ENCODE measurements around the gene FLOT1. TPM values are rescaled to one million over a fixed set of nuclear protein-coding genes. Genes with fewer than 3 reads are reported as not detected.

FLOT1 gene
- total RNA-seq, 1 experiment from 2014 or later = 176 TPM

- Histone ChIP-seq H3K27ac (ENCODE audit: low read length) (peak overlapping the region; percentile 85), H3K4me3 (ENCODE audit: low read depth in 2 of 2, low read length in 2 of 2) (peak overlapping the region in 1 of 2 experiments; percentile 41; a peak in 2 of 4 replicates), H3K4me1 (ENCODE audit: control insufficient read depth, insufficient read depth, low read length) (peaks cover 36% of the 10 kb centered on the region), H3K36me3 (ENCODE audit: control insufficient read depth, insufficient read depth, low read length) (no peaks in the 10 kb centered on the region), H3K9me3 (ENCODE audit: control insufficient read depth, insufficient read depth, low read depth, low read length) (no peaks in the 10 kb centered on the region), H3K27me3 (ENCODE audit: control insufficient read depth, insufficient read depth, low read length) (no peaks in the 10 kb centered on the region)
- ATAC-seq (peak; percentile 94), DNase-seq (ENCODE audit: low read depth, low spot score) (peak; percentile 93)
- TF ChIP-seq REST (IDR thresholded peaks at IDR 0.05; ENCODE audit: insufficient read depth in 1 of 2, low read depth in 2 of 2, low read length in 1 of 2) (no peak), POLR2AphosphoS5 (IDR thresholded peaks at IDR 0.05; ENCODE audit: low read depth, low read length) (peak; percentile 78), TCF7L2 (IDR thresholded peaks at IDR 0.05; ENCODE audit: low read depth, low read length) (peak; percentile 97), SIN3A (IDR thresholded peaks at IDR 0.05; ENCODE audit: borderline replicate concordance, insufficient read depth, low read depth, low read length) (no peak)
- ChIA-PET POLR2A (interaction anchor here (0.6 to 1.4 kb wide), 3 partner anchors 10 to 516 kb away, joined by 4 read pairs; no protein-coding TSS in a partner anchor), CTCF (interaction anchor here (0.6 to 1.3 kb wide), 3 partner anchors 25 to 51 kb away, joined by 3 to 6 read pairs (median 4); partner anchors contain the start of gene IER3)
- intact Hi-C loops (cut with micrococcal nuclease; ENCODE audit: unreplicated experiment) (no loop called here), in situ Hi-C loops (cut with HindIII; ENCODE audit: low pct_unique_long_range_greater_than_20kb, low sequenced_read_pairs) (no loop called here)
- TSS peak; percentile 93 for BruUV-seq (replicated peaks)
These were observed 26.8 kb upstream of the FLOT1 start for GRCh38 chr6:30769088-30769852.

- no TSS peak for BruUV-seq (replicated peaks)
- no peak for DNase-seq (ENCODE audit: low read depth, low spot score)
- intact Hi-C loops (cut with micrococcal nuclease; ENCODE audit: unreplicated experiment) (no loop called here), in situ Hi-C loops (cut with HindIII; ENCODE audit: low pct_unique_long_range_greater_than_20kb, low sequenced_read_pairs) (no loop called here)
- peak; percentile 14 for ATAC-seq
- Histone ChIP-seq H3K36me3 (ENCODE audit: control insufficient read depth, insufficient read depth, low read length) (no peaks in the 10 kb centered on the region), H3K4me1 (ENCODE audit: control insufficient read depth, insufficient read depth, low read length) (peaks cover 36% of the 10 kb centered on the region), H3K4me3 (ENCODE audit: low read depth in 2 of 2, low read length in 2 of 2) (no peak overlapping the region), H3K27me3 (ENCODE audit: control insufficient read depth, insufficient read depth, low read length) (no peaks in the 10 kb centered on the region), H3K27ac (ENCODE audit: low read length) (peak overlapping the region; percentile 85), H3K9me3 (ENCODE audit: control insufficient read depth, insufficient read depth, low read depth, low read length) (no peaks in the 10 kb centered on the region)
- no peak for TF ChIP-seq TCF7L2 (IDR thresholded peaks at IDR 0.05; ENCODE audit: low read depth, low read length)
- no peak for TF ChIP-seq CTCF (IDR thresholded peaks at IDR 0.05)
- TF ChIP-seq REST (IDR thresholded peaks at IDR 0.05; ENCODE audit: insufficient read depth in 1 of 2, low read depth in 2 of 2, low read length in 1 of 2) = no peak
- no peak for TF ChIP-seq POLR2AphosphoS5 (IDR thresholded peaks at IDR 0.05; ENCODE audit: low read depth, low read length)
- no peak for TF ChIP-seq SIN3A (IDR thresholded peaks at IDR 0.05; ENCODE audit: borderline replicate concordance, insufficient read depth, low read depth, low read length)
- CTCF ChIA-PET = interaction anchor here (0.6 to 1.3 kb wide), 2 partner anchors 25 to 52 kb away, joined by 3 to 4 read pairs; no protein-coding TSS in a partner anchor
- POLR2A ChIA-PET = interaction anchor here (1.4 kb wide), 1 partner anchor 16 kb away, joined by 4 read pairs; no protein-coding TSS in a partner anchor
These were observed 26.2 kb upstream of the FLOT1 start for GRCh38 chr6:30768634-30769087.

Data from Panc1 (cell line).